Keratinocyte (primary cell): ENCODE results near the gene TSBP1.

Source experiments
- EZH2 ChIP-seq: IDR thresholded peaks from one replicate; pipeline ENCODE4 v1.6.1; 2012; ENCODE audit warnings: inconsistent platforms, mild to moderate bottlenecking, low read length, moderate library complexity
- TF ChIP-seq, protein P1 (sequence below), 3 experiments: IDR thresholded peaks in 1 of 3; conservative IDR thresholded peaks in 1 of 3; optimal IDR thresholded peaks in 1 of 3; 2 replicates in 2 of 3; 3 replicates in 1 of 3; pipeline versions ENCODE3 to v1.5.1; 2011; ENCODE audit warnings: low read length in 3 of 3, mild to moderate bottlenecking in 3 of 3, moderate library complexity in 2 of 3, control low read depth in 1 of 3, inconsistent platforms in 1 of 3; ENCODE audit not compliant: insufficient read depth in 2 of 3; ENCODE audit errors: extremely low read depth in 1 of 3

DNA sequence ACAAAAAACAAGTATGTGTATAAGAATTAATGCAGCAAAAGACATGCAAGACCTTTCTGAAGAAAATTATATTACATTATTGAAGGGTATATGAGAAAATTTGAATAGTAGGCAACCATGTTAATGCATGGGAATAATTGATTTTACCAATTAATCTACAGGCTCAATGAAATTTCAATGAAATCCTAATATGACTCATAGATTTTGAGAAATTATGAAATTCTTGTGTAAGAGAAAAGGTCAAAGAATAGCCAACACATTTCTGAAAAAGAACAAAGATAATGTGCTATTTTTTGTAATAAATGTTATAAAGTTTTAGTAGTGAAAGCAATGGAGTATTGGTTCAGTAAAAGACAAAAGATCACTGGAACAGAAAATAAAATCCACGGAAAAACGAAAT, 18.4 kb downstream of the TSBP1 start:
- TF ChIP-seq, protein P1, sequence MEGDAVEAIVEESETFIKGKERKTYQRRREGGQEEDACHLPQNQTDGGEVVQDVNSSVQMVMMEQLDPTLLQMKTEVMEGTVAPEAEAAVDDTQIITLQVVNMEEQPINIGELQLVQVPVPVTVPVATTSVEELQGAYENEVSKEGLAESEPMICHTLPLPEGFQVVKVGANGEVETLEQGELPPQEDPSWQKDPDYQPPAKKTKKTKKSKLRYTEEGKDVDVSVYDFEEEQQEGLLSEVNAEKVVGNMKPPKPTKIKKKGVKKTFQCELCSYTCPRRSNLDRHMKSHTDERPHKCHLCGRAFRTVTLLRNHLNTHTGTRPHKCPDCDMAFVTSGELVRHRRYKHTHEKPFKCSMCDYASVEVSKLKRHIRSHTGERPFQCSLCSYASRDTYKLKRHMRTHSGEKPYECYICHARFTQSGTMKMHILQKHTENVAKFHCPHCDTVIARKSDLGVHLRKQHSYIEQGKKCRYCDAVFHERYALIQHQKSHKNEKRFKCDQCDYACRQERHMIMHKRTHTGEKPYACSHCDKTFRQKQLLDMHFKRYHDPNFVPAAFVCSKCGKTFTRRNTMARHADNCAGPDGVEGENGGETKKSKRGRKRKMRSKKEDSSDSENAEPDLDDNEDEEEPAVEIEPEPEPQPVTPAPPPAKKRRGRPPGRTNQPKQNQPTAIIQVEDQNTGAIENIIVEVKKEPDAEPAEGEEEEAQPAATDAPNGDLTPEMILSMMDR (optimal IDR thresholded peaks at IDR 0.05 in 1 of 3, IDR thresholded peaks at IDR 0.05 in 1 of 3, conservative IDR thresholded peaks at IDR 0.05 in 1 of 3; ENCODE audit: extremely low read depth in 1 of 3, insufficient read depth in 2 of 3, low read length in 3 of 3), result no peak
- TF ChIP-seq EZH2, result no peak
